Measurements from ENCODE around the gene CROCC.

The CROCC gene

DNA sequence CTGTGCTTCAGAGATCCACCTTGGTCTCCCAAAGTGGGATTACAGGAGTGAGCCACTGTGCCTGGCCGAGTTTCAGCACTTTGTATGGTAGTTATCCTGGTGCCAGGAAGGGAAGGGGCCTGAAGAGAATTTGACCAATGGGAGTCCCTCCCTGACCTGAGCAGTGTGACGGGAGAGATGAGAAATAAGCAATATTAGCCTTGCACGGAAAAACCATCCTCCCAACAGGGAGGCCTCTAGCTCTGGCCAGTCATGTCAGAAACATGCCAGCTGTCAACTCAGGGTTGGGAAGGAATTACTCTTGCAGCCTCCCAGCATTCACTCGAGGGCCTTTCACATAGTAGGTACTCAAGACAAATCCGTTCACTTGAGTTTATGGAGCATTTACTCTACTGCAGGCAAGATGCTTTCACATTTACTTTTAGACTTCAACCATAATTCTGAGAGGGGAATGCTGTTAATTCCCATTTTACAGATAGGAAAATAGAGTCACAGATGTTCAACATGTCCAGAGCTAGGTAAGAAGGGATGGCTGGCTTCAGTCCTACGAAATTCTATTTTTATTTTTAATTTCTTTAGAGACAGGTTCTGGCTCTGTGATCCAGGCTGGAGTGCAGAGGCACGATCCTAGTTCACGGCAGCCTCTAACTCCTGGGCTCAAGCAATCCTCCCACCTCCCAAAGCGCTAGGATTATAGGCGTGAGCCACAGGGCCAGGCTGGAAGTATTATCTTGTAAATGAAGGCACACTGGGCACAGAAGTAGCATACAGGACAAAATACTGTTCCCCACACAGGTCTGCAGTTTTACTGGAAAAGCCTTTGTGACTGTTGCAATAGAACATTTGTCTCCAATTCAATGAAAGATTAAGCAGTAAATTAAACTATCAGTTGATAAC, 93.2 kb downstream of the CROCC start:
- DNase-seq, result no peak

DNA sequence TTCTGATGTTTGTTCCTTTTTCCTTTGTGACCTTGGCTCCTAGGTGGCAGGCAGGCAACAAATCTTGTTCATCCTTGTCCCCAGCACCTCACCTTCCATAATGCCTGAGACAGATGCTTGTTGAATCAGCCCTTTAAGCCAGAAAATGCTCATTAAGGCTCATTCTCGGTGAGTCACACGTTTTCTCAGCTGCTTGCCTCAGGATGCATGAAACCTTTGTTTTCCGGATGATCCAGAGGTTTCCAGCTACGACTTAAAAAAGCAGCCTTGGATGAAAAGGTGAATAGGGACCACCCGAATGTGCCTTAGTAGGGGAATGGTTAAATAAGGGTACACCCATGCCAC, 94.6 kb downstream of the CROCC start:
- DNase-seq, result peak; percentile 66

DNA sequence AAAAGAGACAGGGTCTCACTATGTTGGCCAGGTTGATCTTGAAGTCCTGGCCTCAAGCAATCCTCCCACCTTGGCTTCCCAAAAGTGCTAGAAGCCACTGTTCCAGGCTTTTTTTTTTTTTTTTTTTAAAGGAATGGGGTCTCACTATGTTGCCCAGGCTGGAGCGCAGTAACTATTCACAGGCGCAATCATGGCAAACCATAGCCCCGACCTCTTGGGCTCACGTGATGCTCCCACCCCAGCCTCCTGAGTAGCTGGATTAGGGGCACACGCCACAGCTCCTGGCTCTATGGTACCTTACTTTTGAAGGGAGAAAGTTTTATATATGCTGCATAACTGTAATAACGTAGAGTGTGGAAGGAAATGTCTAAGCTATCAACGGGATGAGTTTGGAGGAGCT, 95.7 kb downstream of the CROCC start:
- no peak for DNase-seq

DNA sequence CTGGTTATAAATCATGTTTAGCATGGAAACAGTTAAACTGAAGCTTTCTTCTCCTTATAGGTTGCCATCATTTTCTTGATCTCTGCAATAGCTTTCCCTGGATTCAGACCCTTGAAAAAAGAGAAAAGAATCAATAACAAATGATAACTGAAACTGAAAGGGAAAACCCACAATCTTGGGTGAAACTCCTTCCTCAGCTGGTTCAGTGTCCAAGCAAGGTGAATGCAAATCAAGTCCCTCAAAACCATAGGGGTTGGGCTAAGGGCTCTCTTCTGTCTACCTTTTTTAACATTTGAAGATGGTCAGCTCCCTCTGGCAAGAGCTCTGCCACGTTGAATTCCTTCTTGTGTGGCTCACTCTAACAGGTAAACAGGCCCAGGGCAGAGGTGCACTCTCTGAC, 97.1 kb downstream of the CROCC start:
- no peak for DNase-seq

DNA sequence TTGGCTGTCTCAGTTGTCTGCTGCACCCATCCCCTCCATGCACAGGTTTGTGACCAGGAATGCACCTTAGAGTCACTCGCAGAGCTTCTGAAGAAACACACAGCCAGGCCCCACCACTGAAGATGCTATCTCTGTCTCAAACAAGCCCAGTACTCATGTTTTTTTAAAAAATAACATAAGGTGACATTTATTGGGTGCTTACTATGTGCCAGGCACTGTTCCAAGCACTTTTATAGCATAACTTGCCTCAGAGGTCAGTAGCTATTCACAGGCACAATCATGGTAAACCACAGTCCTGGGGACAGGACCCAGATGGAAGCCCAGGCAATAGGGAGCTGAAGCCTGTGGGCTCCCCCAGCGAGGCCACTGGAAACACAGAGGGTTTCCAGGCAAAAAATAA, 98.8 kb downstream of the CROCC start:
- DNase-seq, result no peak

DNA sequence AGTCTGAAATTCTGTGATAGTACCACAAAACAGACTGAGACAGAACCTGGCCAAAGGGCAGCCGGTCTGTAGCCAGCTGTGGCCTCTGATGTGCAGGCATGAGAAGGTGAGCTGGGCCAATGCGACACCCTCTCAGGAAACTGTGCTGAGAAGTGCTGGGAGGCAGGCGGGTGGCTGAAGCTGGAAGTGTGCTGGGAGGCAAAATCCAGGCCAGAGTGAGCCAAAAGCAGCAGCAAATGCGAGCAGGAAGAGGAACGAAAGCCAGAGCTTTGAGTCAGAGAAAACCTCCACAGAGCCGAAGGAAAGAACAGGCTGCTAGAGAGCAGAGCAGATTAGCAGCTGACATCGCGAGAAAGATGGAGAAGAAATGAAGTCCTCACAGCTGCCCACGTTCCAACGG, 100.2 kb downstream of the CROCC start:
- DNase-seq, result no peak

Data from fibroblast of skin of right biceps (primary cell).